ENCODE measurements around the gene TUSC2. TPM values are rescaled to one million over a fixed set of nuclear protein-coding genes. Genes with fewer than 3 reads are reported as not detected.

TUSC2 gene
- total and polyA plus RNA-seq, 2 of the 13 experiments (the other 11 are each of a cell fraction or from before 2014, with no cell fraction given): 36.7 to 39.1 TPM

DNA sequence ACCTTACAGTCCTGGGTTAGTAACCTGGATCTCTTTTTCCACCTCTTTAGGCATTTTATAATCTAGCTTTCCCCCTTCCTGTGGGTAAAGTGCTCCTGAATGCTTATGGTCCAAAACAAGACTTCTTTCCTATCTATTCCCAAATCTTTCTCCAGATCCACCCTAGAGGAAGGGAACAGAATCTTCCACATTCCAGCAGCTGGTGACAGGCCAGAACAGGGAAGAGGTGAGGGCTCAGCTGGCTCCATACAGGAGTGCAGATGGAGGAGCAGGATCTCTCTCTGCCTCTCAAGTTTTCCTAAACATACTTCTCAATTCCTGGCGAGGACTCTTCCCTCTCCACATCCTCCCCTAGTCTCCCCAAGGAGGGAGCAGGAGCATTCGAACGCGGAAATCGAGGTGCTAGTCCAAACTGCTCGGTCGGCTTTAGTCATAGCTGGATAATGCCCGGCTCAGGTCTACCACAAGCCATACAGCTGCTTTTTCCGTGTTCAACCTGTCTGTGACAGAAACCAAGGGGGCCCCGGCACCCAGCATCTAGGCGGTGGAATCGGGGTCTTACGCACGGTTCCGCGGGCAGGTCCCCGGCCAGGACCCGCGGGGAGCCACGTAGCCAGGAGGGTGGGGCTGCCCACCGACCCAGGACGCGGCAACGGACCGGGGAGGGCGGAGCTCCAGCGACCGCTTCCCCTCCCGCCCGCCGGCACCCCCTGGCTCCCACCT is 8.6 kb upstream of the TUSC2 start (continued):
- TF ChIP-seq, protein P1, sequence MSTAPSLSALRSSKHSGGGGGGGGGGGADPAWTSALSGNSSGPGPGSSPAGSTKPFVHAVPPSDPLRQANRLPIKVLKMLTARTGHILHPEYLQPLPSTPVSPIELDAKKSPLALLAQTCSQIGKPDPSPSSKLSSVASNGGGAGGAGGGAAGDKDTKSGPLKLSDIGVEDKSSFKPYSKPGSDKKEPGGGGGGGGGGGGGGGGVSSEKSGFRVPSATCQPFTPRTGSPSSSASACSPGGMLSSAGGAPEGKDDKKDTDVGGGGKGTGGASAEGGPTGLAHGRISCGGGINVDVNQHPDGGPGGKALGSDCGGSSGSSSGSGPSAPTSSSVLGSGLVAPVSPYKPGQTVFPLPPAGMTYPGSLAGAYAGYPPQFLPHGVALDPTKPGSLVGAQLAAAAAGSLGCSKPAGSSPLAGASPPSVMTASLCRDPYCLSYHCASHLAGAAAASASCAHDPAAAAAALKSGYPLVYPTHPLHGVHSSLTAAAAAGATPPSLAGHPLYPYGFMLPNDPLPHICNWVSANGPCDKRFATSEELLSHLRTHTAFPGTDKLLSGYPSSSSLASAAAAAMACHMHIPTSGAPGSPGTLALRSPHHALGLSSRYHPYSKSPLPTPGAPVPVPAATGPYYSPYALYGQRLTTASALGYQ (CRISPR knock-in tag; IDR thresholded peaks at IDR 0.05): no peak
- TF ChIP-seq GATA4 (IDR thresholded peaks at IDR 0.05; ENCODE audit: borderline replicate concordance, low read depth) (no peak), CREB3 (CRISPR knock-in tag; IDR thresholded peaks at IDR 0.05) (0 out of 2 replicates have a peak, but pooled peaks have one; percentile 15), KMT2B (CRISPR knock-in tag; IDR thresholded peaks at IDR 0.05) (no peak), CEBPZ (IDR thresholded peaks at IDR 0.05; ENCODE audit: low read length) (no peak), ZBTB7A (CRISPR knock-in tag; IDR thresholded peaks at IDR 0.05) (peak; percentile 74; the same call in 1 of the 2 replicates), NFE2L1 (CRISPR knock-in tag; IDR thresholded peaks at IDR 0.05; ENCODE audit: borderline replicate concordance) (0 out of 2 replicates have a peak, but pooled peaks have one; percentile 36), ZNF510 (CRISPR knock-in tag; IDR thresholded peaks at IDR 0.05; ENCODE audit: low read depth) (0 out of 2 replicates have a peak, but pooled peaks have one; percentile 17), ZNF569 (CRISPR knock-in tag; IDR thresholded peaks at IDR 0.05; ENCODE audit: borderline replicate concordance) (no peak), ZKSCAN1 (IDR thresholded peaks at IDR 0.05; ENCODE audit: low read length) (no peak), ZNF878 (CRISPR knock-in tag; IDR thresholded peaks at IDR 0.05) (peak; percentile 87; the same call in 1 of the 2 replicates)
- TF ChIP-seq, protein P2, sequence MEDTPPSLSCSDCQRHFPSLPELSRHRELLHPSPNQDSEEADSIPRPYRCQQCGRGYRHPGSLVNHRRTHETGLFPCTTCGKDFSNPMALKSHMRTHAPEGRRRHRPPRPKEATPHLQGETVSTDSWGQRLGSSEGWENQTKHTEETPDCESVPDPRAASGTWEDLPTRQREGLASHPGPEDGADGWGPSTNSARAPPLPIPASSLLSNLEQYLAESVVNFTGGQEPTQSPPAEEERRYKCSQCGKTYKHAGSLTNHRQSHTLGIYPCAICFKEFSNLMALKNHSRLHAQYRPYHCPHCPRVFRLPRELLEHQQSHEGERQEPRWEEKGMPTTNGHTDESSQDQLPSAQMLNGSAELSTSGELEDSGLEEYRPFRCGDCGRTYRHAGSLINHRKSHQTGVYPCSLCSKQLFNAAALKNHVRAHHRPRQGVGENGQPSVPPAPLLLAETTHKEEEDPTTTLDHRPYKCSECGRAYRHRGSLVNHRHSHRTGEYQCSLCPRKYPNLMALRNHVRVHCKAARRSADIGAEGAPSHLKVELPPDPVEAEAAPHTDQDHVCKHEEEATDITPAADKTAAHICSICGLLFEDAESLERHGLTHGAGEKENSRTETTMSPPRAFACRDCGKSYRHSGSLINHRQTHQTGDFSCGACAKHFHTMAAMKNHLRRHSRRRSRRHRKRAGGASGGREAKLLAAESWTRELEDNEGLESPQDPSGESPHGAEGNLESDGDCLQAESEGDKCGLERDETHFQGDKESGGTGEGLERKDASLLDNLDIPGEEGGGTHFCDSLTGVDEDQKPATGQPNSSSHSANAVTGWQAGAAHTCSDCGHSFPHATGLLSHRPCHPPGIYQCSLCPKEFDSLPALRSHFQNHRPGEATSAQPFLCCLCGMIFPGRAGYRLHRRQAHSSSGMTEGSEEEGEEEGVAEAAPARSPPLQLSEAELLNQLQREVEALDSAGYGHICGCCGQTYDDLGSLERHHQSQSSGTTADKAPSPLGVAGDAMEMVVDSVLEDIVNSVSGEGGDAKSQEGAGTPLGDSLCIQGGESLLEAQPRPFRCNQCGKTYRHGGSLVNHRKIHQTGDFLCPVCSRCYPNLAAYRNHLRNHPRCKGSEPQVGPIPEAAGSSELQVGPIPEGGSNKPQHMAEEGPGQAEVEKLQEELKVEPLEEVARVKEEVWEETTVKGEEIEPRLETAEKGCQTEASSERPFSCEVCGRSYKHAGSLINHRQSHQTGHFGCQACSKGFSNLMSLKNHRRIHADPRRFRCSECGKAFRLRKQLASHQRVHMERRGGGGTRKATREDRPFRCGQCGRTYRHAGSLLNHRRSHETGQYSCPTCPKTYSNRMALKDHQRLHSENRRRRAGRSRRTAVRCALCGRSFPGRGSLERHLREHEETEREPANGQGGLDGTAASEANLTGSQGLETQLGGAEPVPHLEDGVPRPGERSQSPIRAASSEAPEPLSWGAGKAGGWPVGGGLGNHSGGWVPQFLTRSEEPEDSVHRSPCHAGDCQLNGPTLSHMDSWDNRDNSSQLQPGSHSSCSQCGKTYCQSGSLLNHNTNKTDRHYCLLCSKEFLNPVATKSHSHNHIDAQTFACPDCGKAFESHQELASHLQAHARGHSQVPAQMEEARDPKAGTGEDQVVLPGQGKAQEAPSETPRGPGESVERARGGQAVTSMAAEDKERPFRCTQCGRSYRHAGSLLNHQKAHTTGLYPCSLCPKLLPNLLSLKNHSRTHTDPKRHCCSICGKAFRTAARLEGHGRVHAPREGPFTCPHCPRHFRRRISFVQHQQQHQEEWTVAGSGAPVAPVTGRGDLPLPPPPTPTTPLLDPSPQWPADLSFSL (CRISPR knock-in tag; IDR thresholded peaks at IDR 0.05): no peak
- TF ChIP-seq, protein P3, sequence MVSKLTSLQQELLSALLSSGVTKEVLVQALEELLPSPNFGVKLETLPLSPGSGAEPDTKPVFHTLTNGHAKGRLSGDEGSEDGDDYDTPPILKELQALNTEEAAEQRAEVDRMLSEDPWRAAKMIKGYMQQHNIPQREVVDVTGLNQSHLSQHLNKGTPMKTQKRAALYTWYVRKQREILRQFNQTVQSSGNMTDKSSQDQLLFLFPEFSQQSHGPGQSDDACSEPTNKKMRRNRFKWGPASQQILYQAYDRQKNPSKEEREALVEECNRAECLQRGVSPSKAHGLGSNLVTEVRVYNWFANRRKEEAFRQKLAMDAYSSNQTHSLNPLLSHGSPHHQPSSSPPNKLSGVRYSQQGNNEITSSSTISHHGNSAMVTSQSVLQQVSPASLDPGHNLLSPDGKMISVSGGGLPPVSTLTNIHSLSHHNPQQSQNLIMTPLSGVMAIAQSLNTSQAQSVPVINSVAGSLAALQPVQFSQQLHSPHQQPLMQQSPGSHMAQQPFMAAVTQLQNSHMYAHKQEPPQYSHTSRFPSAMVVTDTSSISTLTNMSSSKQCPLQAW (CRISPR knock-in tag; IDR thresholded peaks at IDR 0.05): 0 out of 2 replicates have a peak, but pooled peaks have one; percentile 1

All from HepG2 (cell line).